ENCODE results near the gene VKORC1L1.
"Not testable (repeated sequence)": the region's sequence is repeated elsewhere in the genome, so short reads cannot be mapped to it uniquely, and the experiment has no call there.

DNA sequence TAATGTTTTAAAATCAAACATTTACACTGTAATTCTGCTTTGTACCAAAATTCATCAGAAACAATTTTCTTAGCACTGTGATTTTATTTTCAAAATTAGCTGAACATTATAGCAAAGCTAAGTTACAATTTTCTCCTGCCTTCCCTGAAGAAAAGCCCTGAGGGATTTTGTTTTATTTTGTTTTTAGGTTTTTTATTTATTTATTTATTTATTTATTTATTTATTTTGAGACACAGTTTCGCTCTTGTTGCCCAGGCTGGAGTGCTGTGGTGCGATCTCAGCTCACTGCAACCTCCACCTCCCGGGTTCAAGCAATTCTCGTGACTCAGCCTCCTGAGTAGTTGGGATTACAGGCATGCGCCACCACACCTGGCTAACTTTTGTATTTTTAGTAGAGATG lies 119.0 kb downstream of the VKORC1L1 start:
- TF ChIP-seq CTCF (IDR thresholded peaks at IDR 0.05); HDAC2 (IDR thresholded peaks at IDR 0.05); JUN (IDR thresholded peaks at IDR 0.05); RCOR1 (IDR thresholded peaks at IDR 0.05; ENCODE audit: low read depth, low read length); CHD2 (IDR thresholded peaks at IDR 0.05; ENCODE audit: low read length, partially characterized antibody); ESRRA (IDR thresholded peaks at IDR 0.05; ENCODE audit: borderline replicate concordance, low read length); POLR2A (IDR thresholded peaks at IDR 0.05; ENCODE audit: low read length); POLR2AphosphoS2 (conservative IDR thresholded peaks at IDR 0.05; ENCODE audit: low read length); CBX8 (IDR thresholded peaks at IDR 0.05); REST (IDR thresholded peaks at IDR 0.05); RAD21 (conservative IDR thresholded peaks at IDR 0.05 in 1 of 2, IDR thresholded peaks at IDR 0.05 in 1 of 2); RFX5 (IDR thresholded peaks at IDR 0.05): not testable (repeated sequence)
- TF ChIP-seq, protein P1, sequence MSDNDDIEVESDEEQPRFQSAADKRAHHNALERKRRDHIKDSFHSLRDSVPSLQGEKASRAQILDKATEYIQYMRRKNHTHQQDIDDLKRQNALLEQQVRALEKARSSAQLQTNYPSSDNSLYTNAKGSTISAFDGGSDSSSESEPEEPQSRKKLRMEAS (IDR thresholded peaks at IDR 0.05) = not testable (repeated sequence)
- TF ChIP-seq, protein P2, sequence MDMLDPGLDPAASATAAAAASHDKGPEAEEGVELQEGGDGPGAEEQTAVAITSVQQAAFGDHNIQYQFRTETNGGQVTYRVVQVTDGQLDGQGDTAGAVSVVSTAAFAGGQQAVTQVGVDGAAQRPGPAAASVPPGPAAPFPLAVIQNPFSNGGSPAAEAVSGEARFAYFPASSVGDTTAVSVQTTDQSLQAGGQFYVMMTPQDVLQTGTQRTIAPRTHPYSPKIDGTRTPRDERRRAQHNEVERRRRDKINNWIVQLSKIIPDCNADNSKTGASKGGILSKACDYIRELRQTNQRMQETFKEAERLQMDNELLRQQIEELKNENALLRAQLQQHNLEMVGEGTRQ (IDR thresholded peaks at IDR 0.05) = not testable (repeated sequence)
